Measurements from ENCODE around the gene AQP12A.

DNA sequence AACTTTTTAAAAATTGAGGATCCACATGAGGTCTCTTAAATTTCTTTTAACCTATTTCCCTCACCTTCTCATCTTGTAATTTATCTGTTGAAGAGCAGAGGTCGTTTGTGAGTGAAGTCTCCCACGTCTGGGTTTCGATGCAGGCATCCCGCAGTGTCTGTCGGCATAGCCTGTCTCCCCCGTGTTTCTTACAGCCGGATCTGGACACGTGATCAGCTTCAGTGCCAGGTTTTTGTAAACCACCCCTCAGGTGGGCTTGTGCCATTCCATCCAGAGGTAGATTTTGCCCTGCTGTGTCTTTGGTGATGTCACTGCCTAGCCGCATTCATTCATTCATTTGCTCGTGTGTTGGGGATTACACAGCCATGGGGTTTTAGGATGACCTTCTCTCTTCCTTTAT is 16.2 kb downstream of the AQP12A start:
- TF ChIP-seq, protein P1, sequence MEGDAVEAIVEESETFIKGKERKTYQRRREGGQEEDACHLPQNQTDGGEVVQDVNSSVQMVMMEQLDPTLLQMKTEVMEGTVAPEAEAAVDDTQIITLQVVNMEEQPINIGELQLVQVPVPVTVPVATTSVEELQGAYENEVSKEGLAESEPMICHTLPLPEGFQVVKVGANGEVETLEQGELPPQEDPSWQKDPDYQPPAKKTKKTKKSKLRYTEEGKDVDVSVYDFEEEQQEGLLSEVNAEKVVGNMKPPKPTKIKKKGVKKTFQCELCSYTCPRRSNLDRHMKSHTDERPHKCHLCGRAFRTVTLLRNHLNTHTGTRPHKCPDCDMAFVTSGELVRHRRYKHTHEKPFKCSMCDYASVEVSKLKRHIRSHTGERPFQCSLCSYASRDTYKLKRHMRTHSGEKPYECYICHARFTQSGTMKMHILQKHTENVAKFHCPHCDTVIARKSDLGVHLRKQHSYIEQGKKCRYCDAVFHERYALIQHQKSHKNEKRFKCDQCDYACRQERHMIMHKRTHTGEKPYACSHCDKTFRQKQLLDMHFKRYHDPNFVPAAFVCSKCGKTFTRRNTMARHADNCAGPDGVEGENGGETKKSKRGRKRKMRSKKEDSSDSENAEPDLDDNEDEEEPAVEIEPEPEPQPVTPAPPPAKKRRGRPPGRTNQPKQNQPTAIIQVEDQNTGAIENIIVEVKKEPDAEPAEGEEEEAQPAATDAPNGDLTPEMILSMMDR (IDR thresholded peaks at IDR 0.05) = no peak
- TF ChIP-seq EZH2 (IDR thresholded peaks at IDR 0.05; ENCODE audit: borderline replicate concordance, insufficient read depth, low read depth, low read length, poor library complexity, severe bottlenecking) = no peak
